Fibroblast of mammary gland (primary cell): ENCODE results near the gene AURKAIP1.
"Not testable (repeated sequence)": the region's sequence is repeated elsewhere in the genome, so short reads cannot be mapped to it uniquely, and the experiment has no call there.

Experiments
- DNase-seq: peaks from one replicate; pipeline ENCODE4 v3.0.0-alpha.2; 2010; ENCODE audit warnings: low read depth
- H3K4me3 ChIP-seq: 2 replicates; pipeline ENCODE4 v1.5.1; 2011; ENCODE audit warnings: low read depth, mild to moderate bottlenecking, low read length, moderate library complexity; ENCODE audit not compliant: control insufficient read depth
- CTCF ChIP-seq: conservative IDR thresholded peaks from 2 replicates; pipeline ENCODE4 v1.5.1; 2011; ENCODE audit warnings: low read depth, low read length, inconsistent platforms; ENCODE audit not compliant: control insufficient read depth, insufficient read depth

Gene AURKAIP1

DNA sequence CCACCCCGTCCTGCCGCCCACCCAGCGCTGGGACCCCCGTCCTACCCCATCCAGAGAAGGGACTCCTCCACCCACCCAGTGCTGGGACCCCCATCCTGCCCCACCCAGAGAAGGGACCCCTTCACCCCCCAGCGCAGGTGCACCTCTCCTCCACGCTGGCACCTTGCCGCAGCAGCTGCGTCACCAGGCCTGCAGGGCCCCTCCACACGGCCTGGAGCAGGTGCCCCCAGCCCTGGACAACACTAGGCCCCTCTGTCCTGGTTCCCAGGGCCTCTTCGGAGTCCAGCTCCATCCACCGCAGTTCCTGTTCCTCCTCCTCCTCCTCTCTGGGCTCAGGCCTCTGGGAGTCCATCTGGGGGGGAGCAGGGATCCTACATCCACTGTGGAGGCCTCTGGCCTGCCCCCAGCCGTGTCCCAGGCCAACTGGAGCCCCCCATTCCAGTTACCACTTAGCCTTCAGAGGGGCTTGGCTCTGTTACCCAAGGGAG lies 45.7 kb upstream of the AURKAIP1 start:
- DNase-seq, result no peak
- no peak for TF ChIP-seq CTCF
- no peak overlapping the region for H3K4me3 ChIP-seq

- no peak overlapping the region for H3K4me3 ChIP-seq
- TF ChIP-seq CTCF, result no peak
- DNase-seq, result no peak
Observed at GRCh38 chr1:1419813-1420653, 45.0 kb upstream of the AURKAIP1 start.

- no peak for DNase-seq
- no peak for TF ChIP-seq CTCF
- no peak overlapping the region for H3K4me3 ChIP-seq
Observed at GRCh38 chr1:1419363-1419812, 44.4 kb upstream of the AURKAIP1 start.

GRCh38 chr1:1418464-1419362 lies 43.7 kb upstream of the AURKAIP1 start:
- TF ChIP-seq CTCF, result no peak
- H3K4me3 ChIP-seq, result no peak overlapping the region
- DNase-seq, result no peak

DNA sequence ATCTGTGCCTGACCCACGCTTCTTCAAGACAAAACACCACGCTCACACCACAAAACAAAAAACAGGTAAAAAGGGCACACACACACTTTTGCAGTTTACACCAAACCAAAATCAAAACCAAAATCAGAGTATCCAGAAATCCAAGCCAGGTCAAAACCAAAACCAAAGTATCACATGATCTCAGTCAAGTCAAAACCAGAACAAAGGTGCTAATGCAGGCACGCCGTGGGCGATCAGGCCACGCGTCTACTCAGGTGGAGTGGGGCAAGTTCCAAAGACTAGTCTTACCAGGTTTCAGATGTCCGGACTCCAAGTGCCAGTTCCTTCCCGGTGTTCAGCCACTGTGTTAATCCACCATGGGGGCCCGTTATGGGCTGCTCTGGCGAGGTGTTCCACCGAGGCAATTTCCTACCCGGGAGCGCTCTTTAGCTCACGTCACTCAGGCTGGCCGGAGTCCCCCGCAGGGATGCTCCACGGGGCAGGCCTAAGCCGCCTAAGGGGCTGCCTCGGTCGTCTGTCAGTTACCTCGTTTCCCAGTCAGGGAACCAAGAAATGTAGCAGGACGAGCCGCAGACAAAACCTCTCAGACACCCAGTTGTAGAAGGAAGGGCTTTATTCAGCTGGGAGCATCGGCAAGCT lies 42.9 kb upstream of the AURKAIP1 start:
- not testable (repeated sequence) for DNase-seq, H3K4me3 ChIP-seq

DNA sequence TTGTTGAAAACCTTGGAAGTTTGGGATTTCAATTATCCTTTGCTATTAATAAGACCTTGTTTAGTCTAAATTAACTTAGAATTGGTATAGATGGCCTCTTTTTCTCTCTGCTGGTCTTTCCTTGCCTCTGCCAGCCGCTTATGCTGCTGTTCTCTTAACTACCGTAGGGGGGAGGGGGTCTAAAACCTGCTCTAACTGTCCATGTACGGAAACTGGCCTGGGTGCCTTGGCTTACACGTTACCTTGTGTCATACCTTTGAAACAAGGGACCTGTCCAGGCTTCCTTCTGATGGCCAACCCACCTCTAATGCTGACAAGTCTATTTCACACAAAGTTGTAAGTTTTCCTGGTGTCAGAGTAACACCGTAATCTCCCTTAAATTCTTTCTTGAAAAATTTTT lies 42.4 kb upstream of the AURKAIP1 start:
- not testable (repeated sequence) for H3K4me3 ChIP-seq, DNase-seq

GRCh38 chr1:1415751-1416150 lies 40.7 kb upstream of the AURKAIP1 start:
- no peak overlapping the region for H3K4me3 ChIP-seq
- DNase-seq, result no peak
- TF ChIP-seq CTCF, result no peak

- DNase-seq, H3K4me3 ChIP-seq: not testable (repeated sequence)
Observed at GRCh38 chr1:1412311-1412902, 37.4 kb upstream of the AURKAIP1 start.
